DOHH2 (cell line): ENCODE measurements around the gene ENTPD2.

Source experiments
- H3F3A ChIP-seq: fragments of 200-600 bp; sonication (generic), shearing (Covaris generic); 2 replicates; pipeline ENCODE4 v1.6.0; 2016; ENCODE audit warnings: antibody characterized with exemption, mild to moderate bottlenecking; ENCODE audit not compliant: control insufficient read depth, insufficient read depth
- H3K27ac ChIP-seq: fragments of 200-600 bp; sonication (generic); 2 replicates; pipeline ENCODE4 v1.5.1; 2014; ENCODE audit warnings: low read depth, mild to moderate bottlenecking, low read length, moderate library complexity
- H3K27me3 ChIP-seq: fragments of 200-600 bp; sonication (generic); 2 replicates; pipeline ENCODE4 v1.6.1; 2014; ENCODE audit warnings: mild to moderate bottlenecking, low read length, mixed read lengths; ENCODE audit not compliant: control insufficient read depth
- H3K36me3 ChIP-seq: fragments of 200-600 bp; sonication (generic); 2 replicates; pipeline ENCODE4 v1.6.1; 2014; ENCODE audit warnings: mild to moderate bottlenecking, low read length, moderate library complexity, mixed read lengths; ENCODE audit not compliant: control insufficient read depth
- H3K4me1 ChIP-seq: fragments of 200-600 bp; sonication (generic); 2 replicates; pipeline ENCODE4 v1.6.1; 2014; ENCODE audit warnings: mild to moderate bottlenecking, low read length, mixed read lengths; ENCODE audit not compliant: control insufficient read depth
- H3K4me2 ChIP-seq: fragments of 200-600 bp; sonication (generic); 2 replicates; pipeline ENCODE4 v1.6.0; 2014; ENCODE audit warnings: mild to moderate bottlenecking, low read length, moderate library complexity
- H3K4me3 ChIP-seq: fragments of 200-600 bp; sonication (generic); 2 replicates; pipeline ENCODE4 v1.5.1; 2014; ENCODE audit warnings: mild to moderate bottlenecking, low read length, mixed read lengths
- H3K79me2 ChIP-seq: fragments of 200-600 bp; sonication (generic); 2 replicates; pipeline ENCODE4 v1.6.1; 2014; ENCODE audit warnings: mild to moderate bottlenecking, low read length, mixed read lengths; ENCODE audit not compliant: control insufficient read depth
- H3K9me2 ChIP-seq: fragments of 200-600 bp; sonication (generic); replicated peaks from 2 replicates; pipeline ENCODE4 v1.6.1; 2014; ENCODE audit warnings: mild to moderate bottlenecking, low read length, mixed read lengths; ENCODE audit not compliant: control insufficient read depth
- H3K9me3 ChIP-seq: fragments of 200-600 bp; sonication (generic); 2 replicates; pipeline ENCODE4 v1.6.1; 2014; ENCODE audit warnings: antibody characterized with exemption, low read length, mixed read lengths; ENCODE audit not compliant: control insufficient read depth, insufficient read depth
- H4K20me1 ChIP-seq: fragments of 200-600 bp; sonication (generic); 2 replicates; pipeline ENCODE4 v1.6.0; 2014; ENCODE audit warnings: low read depth, mild to moderate bottlenecking, antibody characterized with exemption, low read length, moderate library complexity; ENCODE audit not compliant: control insufficient read depth, insufficient read depth
- CTCF ChIP-seq: fragments of 200-600 bp; sonication (generic); IDR thresholded peaks from one replicate; pipeline ENCODE4 v1.5.1; 2014; ENCODE audit warnings: antibody characterized with exemption, mild to moderate bottlenecking, low read depth, low read length; ENCODE audit not compliant: poor library complexity, severe bottlenecking
- EZH2phosphoT487 ChIP-seq: fragments of 200-600 bp; sonication (generic); IDR thresholded peaks from 2 replicates; pipeline ENCODE4 v1.6.1; 2017; ENCODE audit warnings: borderline replicate concordance, mild to moderate bottlenecking, antibody characterized with exemption, low read length, moderate library complexity, mixed read lengths

Gene ENTPD2

GRCh38 chr9:137018761-137019559, 34.9 kb downstream of the ENTPD2 start:
- no peaks in the 10 kb centered on the region for H3K36me3 ChIP-seq
- TF ChIP-seq CTCF (no peak), EZH2phosphoT487 (no peak)
- H3K4me1 ChIP-seq, result no peaks in the 10 kb centered on the region
- H3K27ac ChIP-seq, result no peak overlapping the region
- no peaks in the 10 kb centered on the region for H3F3A ChIP-seq
- no peaks in the 10 kb centered on the region for H3K27me3 ChIP-seq
- no peaks in the 10 kb centered on the region for H3K9me3 ChIP-seq
- H3K4me2 ChIP-seq, result no peak overlapping the region
- H3K4me3 ChIP-seq, result no peak overlapping the region
- no peaks in the 10 kb centered on the region for H4K20me1 ChIP-seq
- no peaks in the 10 kb centered on the region for H3K9me2 ChIP-seq
- H3K79me2 ChIP-seq, result no peaks in the 10 kb centered on the region

DNA sequence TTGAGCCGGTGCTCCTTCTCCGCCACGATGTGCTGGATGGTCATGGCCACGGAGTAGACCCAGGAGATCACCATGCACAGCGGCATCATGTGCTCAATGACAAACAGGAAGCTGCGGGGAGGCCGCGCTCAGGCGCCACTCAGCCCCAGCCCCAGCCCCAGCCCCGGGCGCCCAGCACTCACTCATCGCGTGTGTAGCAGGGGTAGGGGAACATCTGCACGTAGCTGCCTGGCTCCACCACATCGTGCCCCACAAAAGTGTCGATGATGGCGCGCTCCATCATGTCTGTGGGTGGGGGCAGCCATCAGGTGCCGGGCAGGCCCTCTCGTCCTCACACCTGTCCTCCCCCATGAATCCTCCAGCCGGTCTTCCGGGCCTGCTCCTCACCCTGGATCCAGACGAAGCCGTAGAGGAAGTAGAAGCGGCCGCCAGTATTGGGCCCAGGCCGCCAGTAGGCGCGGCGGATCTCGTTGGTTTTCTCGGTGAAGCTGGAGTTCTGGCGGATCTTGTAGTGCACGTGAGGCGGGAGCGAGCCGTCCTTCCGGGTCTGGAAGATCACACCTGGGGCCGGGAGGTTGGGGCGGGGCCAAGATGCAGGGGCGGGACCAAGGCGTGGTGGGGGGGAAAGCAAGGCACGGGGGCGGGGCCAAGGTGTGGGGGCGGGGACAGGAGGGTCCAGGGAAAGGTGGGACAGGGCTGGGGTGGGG, 35.9 kb downstream of the ENTPD2 start:
- Histone ChIP-seq H3K4me2 (no peak overlapping the region), H3K4me1 (no peaks in the 10 kb centered on the region), H3K9me3 (no peaks in the 10 kb centered on the region), H3K9me2 (no peaks in the 10 kb centered on the region), H3K4me3 (no peak overlapping the region), H3K27ac (no peak overlapping the region), H4K20me1 (no peaks in the 10 kb centered on the region), H3F3A (no peaks in the 10 kb centered on the region), H3K36me3 (no peaks in the 10 kb centered on the region), H3K27me3 (no peaks in the 10 kb centered on the region), H3K79me2 (no peaks in the 10 kb centered on the region)
- TF ChIP-seq CTCF (no peak), EZH2phosphoT487 (no peak)

DNA sequence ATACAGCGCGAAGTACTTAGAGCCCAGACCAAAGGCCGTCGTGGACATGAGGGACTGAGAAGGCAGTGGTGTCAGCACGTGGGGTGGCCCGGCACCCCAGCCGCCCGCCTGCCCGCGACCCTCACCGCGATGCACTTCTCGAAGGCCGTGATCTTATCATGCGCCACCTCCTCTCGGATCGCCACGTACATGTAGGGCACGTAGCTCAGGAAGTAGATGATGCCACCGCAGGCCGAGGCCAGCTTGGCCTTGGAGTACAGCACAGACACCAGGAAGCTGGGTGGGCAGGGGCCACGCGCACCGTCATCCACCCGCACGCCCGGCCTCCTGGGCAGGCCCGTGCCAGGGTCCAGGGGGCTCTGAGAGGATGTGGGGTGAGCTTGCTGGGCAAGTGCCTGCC, 36.8 kb downstream of the ENTPD2 start:
- H3K27me3 ChIP-seq, result no peaks in the 10 kb centered on the region
- no peaks in the 10 kb centered on the region for H3K79me2 ChIP-seq
- H3F3A ChIP-seq, result no peaks in the 10 kb centered on the region
- no peak overlapping the region for H3K4me3 ChIP-seq
- H3K27ac ChIP-seq, result no peak overlapping the region
- H3K9me3 ChIP-seq, result no peaks in the 10 kb centered on the region
- H4K20me1 ChIP-seq, result no peaks in the 10 kb centered on the region
- TF ChIP-seq CTCF, result no peak
- no peak for TF ChIP-seq EZH2phosphoT487
- H3K36me3 ChIP-seq, result no peaks in the 10 kb centered on the region
- no peak overlapping the region for H3K4me2 ChIP-seq
- H3K9me2 ChIP-seq, result no peaks in the 10 kb centered on the region
- no peaks in the 10 kb centered on the region for H3K4me1 ChIP-seq
